Measurements from ENCODE around the gene LRRN2. TPM values are rescaled to one million over a fixed set of nuclear protein-coding genes. Genes with fewer than 3 reads are reported as not detected.

The LRRN2 gene
- total and polyA plus RNA-seq, 9 of the 15 experiments (the other 6 are each of a cell fraction or from before 2014, with no cell fraction given), result 0.05 TPM; not detected in 8

DNA sequence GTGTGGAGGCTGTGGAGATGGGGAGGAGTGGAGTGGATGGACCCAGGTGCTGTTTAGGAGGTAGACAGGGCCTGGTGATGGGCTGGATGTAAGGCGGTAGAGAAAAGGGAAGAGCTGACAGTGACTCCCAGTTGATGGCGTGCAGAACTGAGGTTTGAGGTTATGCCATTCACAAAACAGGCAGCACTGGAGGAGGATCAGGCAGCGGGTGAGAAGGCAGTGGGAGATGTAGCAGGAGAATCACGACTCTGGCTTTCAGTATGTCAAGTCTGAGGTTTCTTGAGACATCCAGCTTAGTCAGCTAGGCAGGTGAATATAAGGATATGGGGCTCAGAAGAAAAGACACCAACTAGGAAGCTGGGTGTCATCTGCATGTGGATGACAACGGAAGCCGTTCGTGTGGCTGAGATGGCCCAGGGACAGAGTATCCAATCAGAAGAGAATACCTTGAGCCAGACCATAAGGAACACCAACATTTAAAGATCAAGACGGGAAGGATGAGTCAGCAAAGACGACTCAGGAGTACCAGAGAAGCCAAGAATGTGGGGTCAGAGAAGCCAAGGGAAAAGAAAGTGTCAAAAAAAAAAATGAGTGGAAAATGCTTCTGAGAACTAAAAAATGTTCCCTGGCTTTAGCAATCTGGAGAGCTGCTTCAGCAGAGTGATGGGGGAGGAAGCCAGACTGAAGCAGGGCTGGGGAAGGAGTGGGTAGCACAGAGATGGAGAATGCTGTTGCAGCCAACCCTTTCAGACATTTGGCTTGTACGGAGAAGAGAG, 15.2 kb downstream of the LRRN2 start (continued):
- TF ChIP-seq ETV6 (IDR thresholded peaks at IDR 0.05; ENCODE audit: borderline replicate concordance in 1 of 2, low read depth in 2 of 2, low read length in 1 of 2) (no peak), ETV6 (CRISPR knock-in tag; IDR thresholded peaks at IDR 0.05; ENCODE audit: borderline replicate concordance) (no peak), KLF1 (tag; IDR thresholded peaks at IDR 0.05) (no peak), ZNF263 (CRISPR knock-in tag; IDR thresholded peaks at IDR 0.05; ENCODE audit: borderline replicate concordance) (no peak), ZNF282 (CRISPR knock-in tag; IDR thresholded peaks at IDR 0.05) (no peak), LARP7 (IDR thresholded peaks at IDR 0.05) (no peak; the same call in 1 of the 2 replicates), HDAC6 (IDR thresholded peaks at IDR 0.05; ENCODE audit: low read depth, low read length) (no peak), FOSL1 (tag; conservative IDR thresholded peaks at IDR 0.05) (peak; percentile 64), ZNF408 (CRISPR knock-in tag; IDR thresholded peaks at IDR 0.05; ENCODE audit: low read depth) (no peak), COPS2 (conservative IDR thresholded peaks at IDR 0.05) (no peak), ESRRA (IDR thresholded peaks at IDR 0.05; ENCODE audit: borderline replicate concordance, low read depth) (no peak), ZNF780A (CRISPR knock-in tag; IDR thresholded peaks at IDR 0.05) (no peak), MTF1 (CRISPR knock-in tag; IDR thresholded peaks at IDR 0.05; ENCODE audit: borderline replicate concordance) (no peak; the same call in 1 of the 2 replicates), SAFB (IDR thresholded peaks at IDR 0.05; ENCODE audit: borderline replicate concordance, low read depth, low read length) (no peak), BRF1 (IDR thresholded peaks at IDR 0.05; ENCODE audit: borderline replicate concordance, extremely low read depth, insufficient read length) (no peak), HOXB6 (CRISPR knock-in tag; IDR thresholded peaks at IDR 0.05; ENCODE audit: borderline replicate concordance) (no peak), PHF20 (IDR thresholded peaks at IDR 0.05; ENCODE audit: partially characterized antibody) (no peak), ZNF121 (CRISPR knock-in tag; conservative IDR thresholded peaks at IDR 0.05) (no peak), ZNF766 (CRISPR knock-in tag; conservative IDR thresholded peaks at IDR 0.05) (no peak; the same call in 1 of the 2 replicates)
- TF ChIP-seq, protein P1, sequence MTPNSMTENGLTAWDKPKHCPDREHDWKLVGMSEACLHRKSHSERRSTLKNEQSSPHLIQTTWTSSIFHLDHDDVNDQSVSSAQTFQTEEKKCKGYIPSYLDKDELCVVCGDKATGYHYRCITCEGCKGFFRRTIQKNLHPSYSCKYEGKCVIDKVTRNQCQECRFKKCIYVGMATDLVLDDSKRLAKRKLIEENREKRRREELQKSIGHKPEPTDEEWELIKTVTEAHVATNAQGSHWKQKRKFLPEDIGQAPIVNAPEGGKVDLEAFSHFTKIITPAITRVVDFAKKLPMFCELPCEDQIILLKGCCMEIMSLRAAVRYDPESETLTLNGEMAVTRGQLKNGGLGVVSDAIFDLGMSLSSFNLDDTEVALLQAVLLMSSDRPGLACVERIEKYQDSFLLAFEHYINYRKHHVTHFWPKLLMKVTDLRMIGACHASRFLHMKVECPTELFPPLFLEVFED (CRISPR knock-in tag; conservative IDR thresholded peaks at IDR 0.05), result no peak
- TF ChIP-seq, protein P2, sequence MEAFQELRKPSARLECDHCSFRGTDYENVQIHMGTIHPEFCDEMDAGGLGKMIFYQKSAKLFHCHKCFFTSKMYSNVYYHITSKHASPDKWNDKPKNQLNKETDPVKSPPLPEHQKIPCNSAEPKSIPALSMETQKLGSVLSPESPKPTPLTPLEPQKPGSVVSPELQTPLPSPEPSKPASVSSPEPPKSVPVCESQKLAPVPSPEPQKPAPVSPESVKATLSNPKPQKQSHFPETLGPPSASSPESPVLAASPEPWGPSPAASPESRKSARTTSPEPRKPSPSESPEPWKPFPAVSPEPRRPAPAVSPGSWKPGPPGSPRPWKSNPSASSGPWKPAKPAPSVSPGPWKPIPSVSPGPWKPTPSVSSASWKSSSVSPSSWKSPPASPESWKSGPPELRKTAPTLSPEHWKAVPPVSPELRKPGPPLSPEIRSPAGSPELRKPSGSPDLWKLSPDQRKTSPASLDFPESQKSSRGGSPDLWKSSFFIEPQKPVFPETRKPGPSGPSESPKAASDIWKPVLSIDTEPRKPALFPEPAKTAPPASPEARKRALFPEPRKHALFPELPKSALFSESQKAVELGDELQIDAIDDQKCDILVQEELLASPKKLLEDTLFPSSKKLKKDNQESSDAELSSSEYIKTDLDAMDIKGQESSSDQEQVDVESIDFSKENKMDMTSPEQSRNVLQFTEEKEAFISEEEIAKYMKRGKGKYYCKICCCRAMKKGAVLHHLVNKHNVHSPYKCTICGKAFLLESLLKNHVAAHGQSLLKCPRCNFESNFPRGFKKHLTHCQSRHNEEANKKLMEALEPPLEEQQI (IDR thresholded peaks at IDR 0.05), result no peak
- TF ChIP-seq, protein P3, sequence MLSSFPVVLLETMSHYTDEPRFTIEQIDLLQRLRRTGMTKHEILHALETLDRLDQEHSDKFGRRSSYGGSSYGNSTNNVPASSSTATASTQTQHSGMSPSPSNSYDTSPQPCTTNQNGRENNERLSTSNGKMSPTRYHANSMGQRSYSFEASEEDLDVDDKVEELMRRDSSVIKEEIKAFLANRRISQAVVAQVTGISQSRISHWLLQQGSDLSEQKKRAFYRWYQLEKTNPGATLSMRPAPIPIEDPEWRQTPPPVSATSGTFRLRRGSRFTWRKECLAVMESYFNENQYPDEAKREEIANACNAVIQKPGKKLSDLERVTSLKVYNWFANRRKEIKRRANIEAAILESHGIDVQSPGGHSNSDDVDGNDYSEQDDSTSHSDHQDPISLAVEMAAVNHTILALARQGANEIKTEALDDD (IDR thresholded peaks at IDR 0.05), result no peak
- TF ChIP-seq, protein P4, sequence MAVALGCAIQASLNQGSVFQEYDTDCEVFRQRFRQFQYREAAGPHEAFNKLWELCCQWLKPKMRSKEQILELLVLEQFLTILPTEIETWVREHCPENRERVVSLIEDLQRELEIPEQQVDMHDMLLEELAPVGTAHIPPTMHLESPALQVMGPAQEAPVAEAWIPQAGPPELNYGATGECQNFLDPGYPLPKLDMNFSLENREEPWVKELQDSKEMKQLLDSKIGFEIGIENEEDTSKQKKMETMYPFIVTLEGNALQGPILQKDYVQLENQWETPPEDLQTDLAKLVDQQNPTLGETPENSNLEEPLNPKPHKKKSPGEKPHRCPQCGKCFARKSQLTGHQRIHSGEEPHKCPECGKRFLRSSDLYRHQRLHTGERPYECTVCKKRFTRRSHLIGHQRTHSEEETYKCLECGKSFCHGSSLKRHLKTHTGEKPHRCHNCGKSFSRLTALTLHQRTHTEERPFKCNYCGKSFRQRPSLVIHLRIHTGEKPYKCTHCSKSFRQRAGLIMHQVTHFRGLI (CRISPR knock-in tag; IDR thresholded peaks at IDR 0.05), result no peak

All from K562 (cell line).